HG03135 (cell line): ENCODE results near the gene SMG6.

Experiments
- ATAC-seq: cut with Tn5 transposase; IDR thresholded peaks from one replicate; pipeline ENCODE4 v1.9.1; 2021; ENCODE audit warnings: mild to moderate bottlenecking, moderate library complexity; ENCODE audit not compliant: unreplicated experiment

SMG6 gene

GRCh38 chr17:2053380-2054261 is 250.0 kb downstream of the SMG6 start:
- ATAC-seq = no peak

- ATAC-seq = no peak
Measured at GRCh38 chr17:2051933-2052559, 251.5 kb downstream of the SMG6 start.

GRCh38 chr17:2051061-2051932 is 252.3 kb downstream of the SMG6 start:
- no peak for ATAC-seq

GRCh38 chr17:2050300-2051060 is 253.1 kb downstream of the SMG6 start:
- peak; percentile 8 for ATAC-seq

GRCh38 chr17:2049333-2050299 is 254.0 kb downstream of the SMG6 start:
- peak; percentile 48 for ATAC-seq

- no peak for ATAC-seq
Measured at GRCh38 chr17:2048805-2049204, 254.8 kb downstream of the SMG6 start.

- ATAC-seq = no peak
Measured at GRCh38 chr17:2047590-2047989, 256.0 kb downstream of the SMG6 start.

- ATAC-seq = no peak
Measured at GRCh38 chr17:2044263-2044894, 259.2 kb downstream of the SMG6 start.

GRCh38 chr17:2043785-2044184 is 259.8 kb downstream of the SMG6 start:
- ATAC-seq = no peak

GRCh38 chr17:2042933-2043332 is 260.7 kb downstream of the SMG6 start:
- ATAC-seq = no peak

- no peak for ATAC-seq
Measured at GRCh38 chr17:2042390-2042847, 261.2 kb downstream of the SMG6 start.

GRCh38 chr17:2041561-2042389 is 261.8 kb downstream of the SMG6 start, which contains the start of gene OVCA2:
Gene OVCA2 (plus strand): TSS chr17:2042022. CDS start chr17:2042048, 26 bp downstream.
- ATAC-seq = peak; percentile 86

- no peak for ATAC-seq
Measured at GRCh38 chr17:2040942-2041560, 262.5 kb downstream of the SMG6 start.

GRCh38 chr17:2040219-2040827 is 263.3 kb downstream of the SMG6 start:
- no peak for ATAC-seq

GRCh38 chr17:2037155-2037554 is 266.4 kb downstream of the SMG6 start:
- no peak for ATAC-seq

- ATAC-seq = no peak
Measured at GRCh38 chr17:2035541-2036488, 267.8 kb downstream of the SMG6 start.
